C4-2B (cell line): ENCODE results near the gene TMEM242.

Source experiments
- ZFX ChIP-seq: fragments of 450-650 bp; IDR thresholded peaks from 2 replicates; pipeline ENCODE4 v1.6.1; 2017
- TF ChIP-seq, protein P1 (sequence below): fragments of 450-650 bp; conservative IDR thresholded peaks from 2 replicates; pipeline ENCODE4 v1.5.1; 2017; ENCODE audit warnings: mild to moderate bottlenecking

DNA sequence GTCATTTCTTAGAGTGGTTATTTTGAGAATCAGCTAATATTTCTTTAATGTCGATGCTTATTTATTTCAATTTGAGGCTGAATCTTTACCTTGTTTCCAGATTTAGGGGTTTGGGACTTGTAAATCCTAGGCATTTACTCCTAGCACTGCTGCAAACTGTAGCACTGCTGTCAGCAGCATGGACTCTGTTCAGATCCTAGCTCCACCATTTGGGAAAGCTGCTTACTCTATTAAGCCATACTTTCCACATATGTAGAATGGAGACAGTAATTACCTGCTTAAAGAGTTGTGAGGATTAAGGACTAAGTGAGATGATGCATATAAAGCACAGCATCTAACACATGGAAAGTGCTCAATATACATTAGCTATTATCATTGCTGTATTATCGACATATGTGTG lies 28.7 kb downstream of the TMEM242 start:
- TF ChIP-seq, protein P1, sequence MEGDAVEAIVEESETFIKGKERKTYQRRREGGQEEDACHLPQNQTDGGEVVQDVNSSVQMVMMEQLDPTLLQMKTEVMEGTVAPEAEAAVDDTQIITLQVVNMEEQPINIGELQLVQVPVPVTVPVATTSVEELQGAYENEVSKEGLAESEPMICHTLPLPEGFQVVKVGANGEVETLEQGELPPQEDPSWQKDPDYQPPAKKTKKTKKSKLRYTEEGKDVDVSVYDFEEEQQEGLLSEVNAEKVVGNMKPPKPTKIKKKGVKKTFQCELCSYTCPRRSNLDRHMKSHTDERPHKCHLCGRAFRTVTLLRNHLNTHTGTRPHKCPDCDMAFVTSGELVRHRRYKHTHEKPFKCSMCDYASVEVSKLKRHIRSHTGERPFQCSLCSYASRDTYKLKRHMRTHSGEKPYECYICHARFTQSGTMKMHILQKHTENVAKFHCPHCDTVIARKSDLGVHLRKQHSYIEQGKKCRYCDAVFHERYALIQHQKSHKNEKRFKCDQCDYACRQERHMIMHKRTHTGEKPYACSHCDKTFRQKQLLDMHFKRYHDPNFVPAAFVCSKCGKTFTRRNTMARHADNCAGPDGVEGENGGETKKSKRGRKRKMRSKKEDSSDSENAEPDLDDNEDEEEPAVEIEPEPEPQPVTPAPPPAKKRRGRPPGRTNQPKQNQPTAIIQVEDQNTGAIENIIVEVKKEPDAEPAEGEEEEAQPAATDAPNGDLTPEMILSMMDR, result no peak
- no peak for TF ChIP-seq ZFX
